ENCODE measurements around the gene NAPB. TPM values are rescaled to one million over a fixed set of nuclear protein-coding genes. Genes with fewer than 3 reads are reported as not detected.

The NAPB gene
- total RNA-seq, 1 experiment from 2014 or later, result 4.6 TPM

- H3K9me3 Mint-ChIP-seq (ENCODE audit: low read depth, unreplicated experiment), result no peaks in the 10 kb centered on the region
- intact Hi-C loops (cut with micrococcal nuclease; ENCODE audit: unreplicated experiment), result loop anchor here (10.0 kb wide), 1 partner anchor 55 kb away; the partner anchor contains the start of gene GZF1
- H3K27ac Mint-ChIP-seq (ENCODE audit: unreplicated experiment), result no peak overlapping the region
- peak overlapping the region; percentile 73 for H3K4me3 Mint-ChIP-seq (ENCODE audit: low read depth, unreplicated experiment)
- no peaks in the 10 kb centered on the region for H3K27me3 Mint-ChIP-seq (ENCODE audit: unreplicated experiment)
- DNase-seq, result no peak
- CTCF ChIA-PET, result no interaction called here
- TF ChIP-seq CTCF (IDR thresholded peaks at IDR 0.05; ENCODE audit: unreplicated experiment), result no peak
- no peaks in the 10 kb centered on the region for H3K4me1 Mint-ChIP-seq (ENCODE audit: low read depth, unreplicated experiment)
- peaks cover 4% of the 10 kb centered on the region for H3K36me3 Mint-ChIP-seq (ENCODE audit: insufficient read depth, unreplicated experiment)
- BruUV-seq (replicated peaks), result no TSS peak
Observed at GRCh38 chr20:23419657-23419994, 1.7 kb downstream of the NAPB start.

- DNase-seq, result no peak
- no peak overlapping the region for H3K27ac Mint-ChIP-seq (ENCODE audit: unreplicated experiment)
- CTCF ChIA-PET, result no interaction called here
- H3K27me3 Mint-ChIP-seq (ENCODE audit: unreplicated experiment), result no peaks in the 10 kb centered on the region
- no peaks in the 10 kb centered on the region for H3K4me1 Mint-ChIP-seq (ENCODE audit: low read depth, unreplicated experiment)
- TF ChIP-seq CTCF (IDR thresholded peaks at IDR 0.05; ENCODE audit: unreplicated experiment), result no peak
- H3K9me3 Mint-ChIP-seq (ENCODE audit: low read depth, unreplicated experiment), result no peaks in the 10 kb centered on the region
- no peak overlapping the region for H3K4me3 Mint-ChIP-seq (ENCODE audit: low read depth, unreplicated experiment)
- BruUV-seq (replicated peaks), result no TSS peak
- H3K36me3 Mint-ChIP-seq (ENCODE audit: insufficient read depth, unreplicated experiment), result peaks cover 4% of the 10 kb centered on the region
- intact Hi-C loops (cut with micrococcal nuclease; ENCODE audit: unreplicated experiment), result loop anchor here (10.0 kb wide), 1 partner anchor 53 kb away; the partner anchor contains the start of gene GZF1
Observed at GRCh38 chr20:23417861-23418260, 3.4 kb downstream of the NAPB start.

- CTCF ChIA-PET, result no interaction called here
- no peak for TF ChIP-seq CTCF (IDR thresholded peaks at IDR 0.05; ENCODE audit: unreplicated experiment)
- intact Hi-C loops (cut with micrococcal nuclease; ENCODE audit: unreplicated experiment), result loop anchor here (10.0 kb wide), 1 partner anchor 51 kb away; the partner anchor contains the start of gene GZF1
- H3K27ac Mint-ChIP-seq (ENCODE audit: unreplicated experiment), result no peak overlapping the region
- no peaks in the 10 kb centered on the region for H3K27me3 Mint-ChIP-seq (ENCODE audit: unreplicated experiment)
- BruUV-seq (replicated peaks), result no TSS peak
- H3K36me3 Mint-ChIP-seq (ENCODE audit: insufficient read depth, unreplicated experiment), result no peaks in the 10 kb centered on the region
- DNase-seq, result no peak
- no peak overlapping the region for H3K4me3 Mint-ChIP-seq (ENCODE audit: low read depth, unreplicated experiment)
- H3K9me3 Mint-ChIP-seq (ENCODE audit: low read depth, unreplicated experiment), result no peaks in the 10 kb centered on the region
- H3K4me1 Mint-ChIP-seq (ENCODE audit: low read depth, unreplicated experiment), result no peaks in the 10 kb centered on the region
Observed at GRCh38 chr20:23415959-23416583, 5.2 kb downstream of the NAPB start.

GRCh38 chr20:23415555-23415954 is 5.7 kb downstream of the NAPB start:
- CTCF ChIA-PET, result no interaction called here
- no TSS peak for BruUV-seq (replicated peaks)
- intact Hi-C loops (cut with micrococcal nuclease; ENCODE audit: unreplicated experiment), result loop anchor here (10.0 kb wide), 1 partner anchor 51 kb away; the partner anchor contains the start of gene GZF1
- TF ChIP-seq CTCF (IDR thresholded peaks at IDR 0.05; ENCODE audit: unreplicated experiment), result no peak
- H3K4me3 Mint-ChIP-seq (ENCODE audit: low read depth, unreplicated experiment), result no peak overlapping the region
- H3K36me3 Mint-ChIP-seq (ENCODE audit: insufficient read depth, unreplicated experiment), result no peaks in the 10 kb centered on the region
- no peaks in the 10 kb centered on the region for H3K27me3 Mint-ChIP-seq (ENCODE audit: unreplicated experiment)
- no peaks in the 10 kb centered on the region for H3K9me3 Mint-ChIP-seq (ENCODE audit: low read depth, unreplicated experiment)
- DNase-seq, result no peak
- no peak overlapping the region for H3K27ac Mint-ChIP-seq (ENCODE audit: unreplicated experiment)
- H3K4me1 Mint-ChIP-seq (ENCODE audit: low read depth, unreplicated experiment), result no peaks in the 10 kb centered on the region
